MM.1S (cell line): ENCODE data around the gene LDLRAD3.

Source experiments
- EZH2phosphoT487 ChIP-seq: fragments of 300-600 bp; sonication (generic); IDR thresholded peaks from 2 replicates; pipeline ENCODE4 v1.6.1; 2018; ENCODE audit warnings: antibody characterized with exemption, low read length
- TF ChIP-seq, protein P1 (sequence below): fragments of 300-600 bp; sonication (generic); IDR thresholded peaks from 2 replicates; pipeline ENCODE4 v1.5.1; 2016; ENCODE audit warnings: antibody characterized with exemption, low read length, mixed read lengths

DNA sequence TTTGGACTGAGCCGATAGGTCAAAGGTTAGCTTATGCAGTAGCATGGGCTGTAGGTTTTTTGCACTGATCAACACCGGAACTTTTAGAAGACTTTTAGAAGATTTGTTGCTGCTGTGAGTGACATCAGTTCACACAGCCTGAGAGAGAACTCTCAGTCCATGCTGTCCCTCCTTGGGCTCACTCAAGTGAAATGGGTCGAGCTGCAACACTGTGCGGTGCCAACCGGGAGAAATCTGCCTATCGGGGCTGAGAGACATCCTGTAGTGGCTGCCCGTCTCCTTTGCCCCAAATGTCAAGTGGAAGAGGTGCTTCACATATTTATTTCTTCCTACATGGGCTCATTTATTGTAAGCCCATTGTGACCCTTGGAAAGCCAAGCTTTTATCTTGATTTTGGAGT is 170.2 kb downstream of the LDLRAD3 start:
- TF ChIP-seq, protein P1, sequence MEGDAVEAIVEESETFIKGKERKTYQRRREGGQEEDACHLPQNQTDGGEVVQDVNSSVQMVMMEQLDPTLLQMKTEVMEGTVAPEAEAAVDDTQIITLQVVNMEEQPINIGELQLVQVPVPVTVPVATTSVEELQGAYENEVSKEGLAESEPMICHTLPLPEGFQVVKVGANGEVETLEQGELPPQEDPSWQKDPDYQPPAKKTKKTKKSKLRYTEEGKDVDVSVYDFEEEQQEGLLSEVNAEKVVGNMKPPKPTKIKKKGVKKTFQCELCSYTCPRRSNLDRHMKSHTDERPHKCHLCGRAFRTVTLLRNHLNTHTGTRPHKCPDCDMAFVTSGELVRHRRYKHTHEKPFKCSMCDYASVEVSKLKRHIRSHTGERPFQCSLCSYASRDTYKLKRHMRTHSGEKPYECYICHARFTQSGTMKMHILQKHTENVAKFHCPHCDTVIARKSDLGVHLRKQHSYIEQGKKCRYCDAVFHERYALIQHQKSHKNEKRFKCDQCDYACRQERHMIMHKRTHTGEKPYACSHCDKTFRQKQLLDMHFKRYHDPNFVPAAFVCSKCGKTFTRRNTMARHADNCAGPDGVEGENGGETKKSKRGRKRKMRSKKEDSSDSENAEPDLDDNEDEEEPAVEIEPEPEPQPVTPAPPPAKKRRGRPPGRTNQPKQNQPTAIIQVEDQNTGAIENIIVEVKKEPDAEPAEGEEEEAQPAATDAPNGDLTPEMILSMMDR = no peak
- TF ChIP-seq EZH2phosphoT487 = no peak
